A673 (cell line): ENCODE results near the gene MIER2. TPM values are rescaled to one million over a fixed set of nuclear protein-coding genes. Genes with fewer than 3 reads are reported as not detected.

Source experiments
- BruUV-seq: library from RNA; stranded (reverse); fragments of 400-500 nt; replicated peaks from 2 replicates; lab custom pipeline; 2021; lab: Mats Ljungman, UMichigan
- CTCF ChIA-PET: fragments of 300-600 bp; sonication (Branson Sonifier 250); formaldehyde crosslinking; loops from one replicate; lab custom pipeline; 2022; ENCODE audit warnings: antibody characterized with exemption; lab: Charles Lee
- POLR2A ChIA-PET: fragments of 300-600 bp; sonication (Branson Sonifier 250); formaldehyde crosslinking; loops from one replicate; lab custom pipeline; 2022; ENCODE audit warnings: antibody characterized with exemption; ENCODE audit not compliant: low non-redundant PET; lab: Charles Lee
- DNase-seq: peaks from one replicate; pipeline ENCODE4 v3.0.0-alpha.2; 2015; ENCODE audit warnings: low spot score
- H3K27ac ChIP-seq: fragments of 200-600 bp; sonication (generic); 2 replicates; pipeline ENCODE4 v1.5.1; 2016; ENCODE audit warnings: mixed run types, low read depth, mild to moderate bottlenecking, mixed read lengths, antibody characterized with exemption, low read length; ENCODE audit not compliant: poor library complexity, severe bottlenecking
- H3K27me3 ChIP-seq: fragments of 200-600 bp; sonication (generic); replicated peaks from 2 replicates; pipeline ENCODE4 v1.6.1; 2017; ENCODE audit warnings: mixed run types, low read depth, mild to moderate bottlenecking, mixed read lengths, antibody characterized with exemption, low read length; ENCODE audit not compliant: insufficient read depth, poor library complexity
- H3K36me3 ChIP-seq: fragments of 200-600 bp; sonication (generic); 2 replicates; pipeline ENCODE4 v1.6.1; 2016; ENCODE audit warnings: mixed run types, mild to moderate bottlenecking, mixed read lengths, antibody characterized with exemption, low read length; ENCODE audit not compliant: insufficient read depth, poor library complexity, severe bottlenecking
- H3K4me1 ChIP-seq: fragments of 200-600 bp; sonication (generic); 2 replicates; pipeline ENCODE4 v1.6.1; 2017; ENCODE audit warnings: mixed run types, mild to moderate bottlenecking, mixed read lengths, antibody characterized with exemption, low read length; ENCODE audit not compliant: insufficient read depth, poor library complexity, severe bottlenecking
- H3K4me3 ChIP-seq: fragments of 200-600 bp; sonication (generic); 2 replicates; pipeline ENCODE4 v1.5.1; 2016; ENCODE audit warnings: low read depth, mixed run types, mild to moderate bottlenecking, mixed read lengths, low read length; ENCODE audit not compliant: poor library complexity, severe bottlenecking
- H3K9me3 ChIP-seq: fragments of 200-600 bp; sonication (generic); 2 replicates; pipeline ENCODE4 v1.6.1; 2016; ENCODE audit warnings: mixed run types, low read depth, mild to moderate bottlenecking, mixed read lengths, antibody characterized with exemption, low read length; ENCODE audit not compliant: poor library complexity, severe bottlenecking
- EZH2 ChIP-seq: fragments of 200-600 bp; sonication (generic); IDR thresholded peaks from 2 replicates; pipeline ENCODE4 v1.6.1; 2017; ENCODE audit warnings: borderline replicate concordance, low read depth, mild to moderate bottlenecking, mixed read lengths, antibody characterized with exemption, low read length; ENCODE audit not compliant: poor library complexity, severe bottlenecking
- intact Hi-C: fragments of 100-400 bp; cut with micrococcal nuclease; formaldehyde crosslinking; loops from one replicate; pipeline ENCODE4 v1.10.0; 2022; ENCODE audit not compliant: unreplicated experiment
- total RNA-seq: library from RNA; stranded (reverse); gene quantifications from 2 replicates; pipeline ENCODE4 v1.2.3, GENCODE V29; 2021
- TF ChIP-seq, protein P1 (sequence below): fragments of 300-800, 200-600 bp; sonication (generic); conservative IDR thresholded peaks from 2 replicates; pipeline ENCODE4 v1.5.1; 2017; ENCODE audit warnings: low read depth, mild to moderate bottlenecking, antibody characterized with exemption, low read length, moderate library complexity, mixed read lengths

Gene MIER2
- total RNA-seq, 1 experiment from 2014 or later: 47.8 TPM

DNA sequence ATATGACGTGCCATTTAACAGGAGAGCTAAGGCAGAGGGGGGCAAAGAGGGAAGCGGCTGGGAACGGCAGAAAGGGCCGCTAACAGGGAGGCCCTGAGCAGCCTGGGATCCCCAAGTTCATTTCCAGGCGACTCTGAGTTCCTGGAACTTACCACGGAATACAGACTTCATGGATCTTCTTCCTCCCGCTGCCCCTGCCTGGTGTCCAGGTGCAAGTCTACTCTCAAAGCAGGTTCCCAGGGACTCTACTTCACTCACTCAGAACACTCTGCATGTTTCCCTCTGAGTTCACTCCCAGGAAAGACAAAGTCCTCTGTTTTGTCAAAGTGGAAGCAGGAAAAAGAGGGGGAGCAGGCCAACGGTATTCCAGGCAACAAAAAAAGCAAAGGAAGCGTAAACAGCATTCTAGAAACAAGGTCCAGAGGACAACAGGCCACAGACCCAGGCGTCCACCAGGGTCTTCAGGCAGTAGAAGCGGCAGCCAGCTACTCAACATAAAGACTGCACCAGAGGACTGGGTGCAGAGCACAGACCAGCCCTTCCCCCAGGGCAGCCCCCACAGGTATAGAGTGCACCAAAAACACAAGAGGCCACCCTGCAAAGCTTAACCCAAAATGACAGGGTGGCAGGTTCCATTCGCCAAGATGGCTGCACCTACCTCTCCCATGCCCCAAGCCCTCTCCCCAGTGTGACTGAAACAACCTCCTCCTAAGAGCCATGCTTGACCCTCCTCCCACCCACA, 3.0 kb downstream of the MIER2 start:
- H3K4me1 ChIP-seq: peaks cover 26% of the 10 kb centered on the region
- DNase-seq: no peak
- no TSS peak for BruUV-seq
- peak overlapping the region; percentile 83 for H3K4me3 ChIP-seq
- no peaks in the 10 kb centered on the region for H3K9me3 ChIP-seq
- peak overlapping the region; percentile 32 for H3K27ac ChIP-seq
- H3K36me3 ChIP-seq: peaks cover 4% of the 10 kb centered on the region
- intact Hi-C loops: no loop called here
- TF ChIP-seq EZH2: no peak
- TF ChIP-seq, protein P1, sequence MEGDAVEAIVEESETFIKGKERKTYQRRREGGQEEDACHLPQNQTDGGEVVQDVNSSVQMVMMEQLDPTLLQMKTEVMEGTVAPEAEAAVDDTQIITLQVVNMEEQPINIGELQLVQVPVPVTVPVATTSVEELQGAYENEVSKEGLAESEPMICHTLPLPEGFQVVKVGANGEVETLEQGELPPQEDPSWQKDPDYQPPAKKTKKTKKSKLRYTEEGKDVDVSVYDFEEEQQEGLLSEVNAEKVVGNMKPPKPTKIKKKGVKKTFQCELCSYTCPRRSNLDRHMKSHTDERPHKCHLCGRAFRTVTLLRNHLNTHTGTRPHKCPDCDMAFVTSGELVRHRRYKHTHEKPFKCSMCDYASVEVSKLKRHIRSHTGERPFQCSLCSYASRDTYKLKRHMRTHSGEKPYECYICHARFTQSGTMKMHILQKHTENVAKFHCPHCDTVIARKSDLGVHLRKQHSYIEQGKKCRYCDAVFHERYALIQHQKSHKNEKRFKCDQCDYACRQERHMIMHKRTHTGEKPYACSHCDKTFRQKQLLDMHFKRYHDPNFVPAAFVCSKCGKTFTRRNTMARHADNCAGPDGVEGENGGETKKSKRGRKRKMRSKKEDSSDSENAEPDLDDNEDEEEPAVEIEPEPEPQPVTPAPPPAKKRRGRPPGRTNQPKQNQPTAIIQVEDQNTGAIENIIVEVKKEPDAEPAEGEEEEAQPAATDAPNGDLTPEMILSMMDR: no peak
- no peaks in the 10 kb centered on the region for H3K27me3 ChIP-seq
- ChIA-PET CTCF (interaction anchor here (1.1 kb wide), 1 partner anchor 165 kb away, joined by 3 read pairs; no protein-coding TSS in a partner anchor), POLR2A (no interaction called here)

DNA sequence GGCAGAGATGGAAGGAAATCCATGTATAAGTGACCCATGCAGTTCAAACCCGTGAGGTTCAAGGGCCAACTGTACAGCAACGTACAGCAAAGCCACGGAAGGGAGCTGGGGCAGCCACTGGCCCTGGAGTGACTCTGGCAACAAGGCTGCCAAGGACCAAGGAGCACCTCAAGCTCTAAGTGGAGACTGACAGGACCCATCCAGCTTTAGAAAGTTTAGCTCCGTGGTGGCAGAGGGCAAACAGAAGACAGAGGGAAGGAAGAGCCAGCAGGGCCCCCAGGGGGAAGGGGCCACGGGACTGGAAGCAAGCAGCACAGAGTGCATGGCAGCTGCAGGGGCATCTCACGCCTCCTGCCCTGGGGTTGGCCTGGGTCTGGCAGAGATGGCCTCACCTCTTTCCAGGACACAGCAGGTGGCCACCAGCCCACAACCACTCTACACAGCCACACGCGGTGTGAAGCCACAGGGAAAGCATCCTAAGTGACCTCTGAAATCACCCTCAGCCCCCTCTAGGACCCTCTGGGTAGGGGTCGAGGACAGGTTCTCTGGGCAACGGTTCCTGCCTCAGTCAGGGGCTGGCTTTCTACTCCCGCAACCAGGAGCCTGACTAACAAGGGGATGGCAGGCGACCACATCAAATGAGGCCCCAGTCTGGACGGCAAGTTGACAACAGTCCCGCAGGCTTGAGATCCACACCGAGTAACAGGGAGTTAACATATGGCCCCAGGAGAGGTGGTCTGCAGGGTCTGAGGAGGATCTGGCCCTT, 3.8 kb downstream of the MIER2 start:
- POLR2A ChIA-PET: no interaction called here
- no peak overlapping the region for H3K27ac ChIP-seq
- no TSS peak for BruUV-seq
- no peaks in the 10 kb centered on the region for H3K27me3 ChIP-seq
- peaks cover 4% of the 10 kb centered on the region for H3K36me3 ChIP-seq
- H3K9me3 ChIP-seq: no peaks in the 10 kb centered on the region
- H3K4me3 ChIP-seq: no peak overlapping the region
- peaks cover 26% of the 10 kb centered on the region for H3K4me1 ChIP-seq
- DNase-seq: no peak
- no peak for TF ChIP-seq EZH2
- TF ChIP-seq, protein P1: no peak
- CTCF ChIA-PET: no interaction called here
- intact Hi-C loops: no loop called here

DNA sequence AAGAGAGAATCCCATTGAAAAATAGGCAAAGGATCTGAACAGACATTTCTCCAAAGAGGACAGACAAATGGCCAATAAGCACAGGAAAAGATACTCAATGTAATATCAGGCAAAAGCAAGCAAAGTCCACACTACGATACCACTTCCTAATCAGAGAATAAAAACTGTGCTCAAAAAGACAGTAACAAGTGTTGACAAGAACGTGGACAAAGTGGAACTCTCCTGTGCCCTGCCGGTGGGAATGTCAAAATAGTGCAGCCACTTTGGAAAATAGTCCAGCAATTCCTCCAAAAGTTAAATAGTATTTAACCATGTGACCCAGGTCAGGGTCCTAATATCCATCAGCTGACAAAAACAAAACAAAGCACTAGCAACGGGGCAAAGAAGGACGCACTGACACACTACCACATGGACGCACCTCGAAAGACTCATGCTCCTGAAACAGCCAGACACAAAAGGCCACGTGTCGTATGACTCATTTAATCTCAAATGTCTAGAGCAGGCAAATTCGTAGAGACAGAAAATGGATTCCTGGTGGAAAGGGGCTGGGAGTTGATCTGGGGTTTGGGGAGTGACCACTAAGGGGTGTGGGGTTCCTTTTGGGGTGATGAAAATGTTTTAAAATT, 5.2 kb downstream of the MIER2 start:
- H3K27me3 ChIP-seq: no peaks in the 10 kb centered on the region
- ChIA-PET POLR2A (no interaction called here), CTCF (no interaction called here)
- intact Hi-C loops: no loop called here
- DNase-seq: no peak
- H3K36me3 ChIP-seq: peaks cover 5% of the 10 kb centered on the region
- TF ChIP-seq, protein P1: no peak
- no peak for TF ChIP-seq EZH2
- H3K27ac ChIP-seq: no peak overlapping the region
- peaks cover 18% of the 10 kb centered on the region for H3K4me1 ChIP-seq
- no TSS peak for BruUV-seq
- H3K9me3 ChIP-seq: no peaks in the 10 kb centered on the region
- no peak overlapping the region for H3K4me3 ChIP-seq
